Loucy (cell line): Measurements from ENCODE around the gene ORC1.

ENCODE experiments used
- H2AFZ ChIP-seq: fragments of 200-600 bp; sonication (generic); 2 replicates; pipeline ENCODE4 v1.6.0; 2016; ENCODE audit warnings: antibody characterized with exemption, mild to moderate bottlenecking, low read length, moderate library complexity
- H3F3A ChIP-seq: fragments of 200-600 bp; 2 replicates; pipeline ENCODE4 v1.6.0; 2016; ENCODE audit warnings: antibody characterized with exemption, low read depth, mild to moderate bottlenecking
- H3K27me3 ChIP-seq: fragments of 200-600 bp; sonication (generic); 2 replicates; pipeline ENCODE4 v1.6.1; 2014; ENCODE audit warnings: low read length, mild to moderate bottlenecking; ENCODE audit not compliant: insufficient read depth, poor library complexity, severe bottlenecking
- H3K36me3 ChIP-seq: fragments of 200-600 bp; sonication (generic); 2 replicates; pipeline ENCODE4 v1.6.1; 2016; ENCODE audit warnings: low read length; ENCODE audit not compliant: insufficient read depth
- H3K4me1 ChIP-seq: fragments of 200-600 bp; sonication (generic); 2 replicates; pipeline ENCODE4 v1.5.1; 2014; ENCODE audit warnings: low read length, mild to moderate bottlenecking; ENCODE audit not compliant: insufficient read depth, poor library complexity, severe bottlenecking
- H3K4me2 ChIP-seq: fragments of 200-600 bp; sonication (generic); 2 replicates; pipeline ENCODE4 v1.6.0; 2014; ENCODE audit warnings: antibody characterized with exemption, low read length, low read depth, mild to moderate bottlenecking; ENCODE audit not compliant: poor library complexity, severe bottlenecking
- H3K4me3 ChIP-seq: fragments of 200-600 bp; sonication (generic); 2 replicates; pipeline ENCODE4 v1.5.1; 2014; ENCODE audit warnings: low read length, mild to moderate bottlenecking, mixed read lengths; ENCODE audit not compliant: poor library complexity, severe bottlenecking
- H3K79me2 ChIP-seq: fragments of 200-600 bp; sonication (generic); 2 replicates; pipeline ENCODE4 v1.6.1; 2014; ENCODE audit warnings: low read length; ENCODE audit not compliant: insufficient read depth
- H3K9ac ChIP-seq: fragments of 200-600 bp; sonication (generic); 2 replicates; pipeline ENCODE4 v1.6.0; 2014; ENCODE audit warnings: mild to moderate bottlenecking, low read depth, low read length, moderate library complexity; ENCODE audit not compliant: poor library complexity, severe bottlenecking
- H3K9me2 ChIP-seq: fragments of 200-600 bp; sonication (generic); replicated peaks from 2 replicates; pipeline ENCODE4 v1.6.1; 2016; ENCODE audit warnings: low read depth, low read length, mixed read lengths
- H3K9me3 ChIP-seq: fragments of 200-600 bp; sonication (generic); 2 replicates; pipeline ENCODE4 v1.6.1; 2014; ENCODE audit warnings: mild to moderate bottlenecking, antibody characterized with exemption, low read length, low read depth; ENCODE audit not compliant: insufficient read depth
- H4K20me1 ChIP-seq: fragments of 200-600 bp; sonication (generic); 2 replicates; pipeline ENCODE4 v1.6.0; 2014; ENCODE audit warnings: antibody characterized with exemption, low read length, mild to moderate bottlenecking; ENCODE audit not compliant: insufficient read depth, poor library complexity, severe bottlenecking
- CTCF ChIP-seq: fragments of 200-600 bp; sonication (generic); conservative IDR thresholded peaks from 2 replicates; pipeline ENCODE4 v1.5.1; 2014; ENCODE audit warnings: mild to moderate bottlenecking, antibody characterized with exemption, low read length
- EZH2phosphoT487 ChIP-seq: fragments of 200-600 bp; IDR thresholded peaks from 2 replicates; pipeline ENCODE4 v1.6.1; 2018; ENCODE audit warnings: antibody characterized with exemption, mild to moderate bottlenecking, moderate library complexity, borderline replicate concordance

ORC1 gene

GRCh38 chr1:52424231-52424636 is 20.0 kb upstream of the ORC1 start:
- TF ChIP-seq CTCF, result no peak
- no peak for TF ChIP-seq EZH2phosphoT487
- H3K9me2 ChIP-seq, result no peaks in the 10 kb centered on the region
- H3K4me3 ChIP-seq, result peak overlapping the region; percentile 68
- peaks cover 67% of the 10 kb centered on the region for H3K4me1 ChIP-seq
- no peaks in the 10 kb centered on the region for H3K9me3 ChIP-seq
- H2AFZ ChIP-seq, result no peak overlapping the region
- no peaks in the 10 kb centered on the region for H3K27me3 ChIP-seq
- H3K79me2 ChIP-seq, result peaks cover 11% of the 10 kb centered on the region
- H3F3A ChIP-seq, result peaks cover 24% of the 10 kb centered on the region
- peak overlapping the region; percentile 76 for H3K9ac ChIP-seq
- no peaks in the 10 kb centered on the region for H4K20me1 ChIP-seq
- H3K36me3 ChIP-seq, result peaks cover 12% of the 10 kb centered on the region; the same call in 1 of the 2 replicates
- H3K4me2 ChIP-seq, result peak overlapping the region; percentile 88

GRCh38 chr1:52423771-52424170 is 19.5 kb upstream of the ORC1 start:
- peak overlapping the region; percentile 68 for H3K4me3 ChIP-seq
- H3K9me2 ChIP-seq, result no peaks in the 10 kb centered on the region
- no peaks in the 10 kb centered on the region for H3K9me3 ChIP-seq
- no peaks in the 10 kb centered on the region for H4K20me1 ChIP-seq
- H3K4me1 ChIP-seq, result peaks cover 70% of the 10 kb centered on the region
- peak overlapping the region; percentile 88 for H3K4me2 ChIP-seq
- TF ChIP-seq EZH2phosphoT487, result no peak
- TF ChIP-seq CTCF, result no peak
- peaks cover 13% of the 10 kb centered on the region; the same call in 1 of the 2 replicates for H3K36me3 ChIP-seq
- H2AFZ ChIP-seq, result no peak overlapping the region
- H3K79me2 ChIP-seq, result peaks cover 11% of the 10 kb centered on the region
- H3K9ac ChIP-seq, result peak overlapping the region; percentile 76
- no peaks in the 10 kb centered on the region for H3K27me3 ChIP-seq
- H3F3A ChIP-seq, result peaks cover 26% of the 10 kb centered on the region

- Histone ChIP-seq H3K9ac (peak overlapping the region; percentile 76), H3F3A (peaks cover 30% of the 10 kb centered on the region), H3K4me1 (peaks cover 77% of the 10 kb centered on the region), H4K20me1 (no peaks in the 10 kb centered on the region), H3K4me3 (peak overlapping the region; percentile 68), H3K79me2 (peaks cover 11% of the 10 kb centered on the region), H3K4me2 (peak overlapping the region; percentile 88), H3K9me3 (no peaks in the 10 kb centered on the region), H3K9me2 (no peaks in the 10 kb centered on the region), H3K36me3 (peaks cover 20% of the 10 kb centered on the region), H3K27me3 (no peaks in the 10 kb centered on the region), H2AFZ (no peak overlapping the region)
- TF ChIP-seq CTCF, result no peak
- TF ChIP-seq EZH2phosphoT487, result no peak
Measured at GRCh38 chr1:52423055-52423454, 18.8 kb upstream of the ORC1 start.
